Measurements from ENCODE around the gene KRT8.

The KRT8 gene

GRCh38 chr12:52848661-52849255 is 56.1 kb downstream of the KRT8 start, which contains the start of gene KRT78:
KRT78 (minus strand) TSS chr12:52848994; CDS start chr12:52848930, 64 bp downstream.
- Histone ChIP-seq H3K9ac (ENCODE audit: low read depth in 1 of 2, low read length in 2 of 2) (no peak within 1 kb of the TSS), H3K27ac (ENCODE audit: low read depth in 2 of 2, low read length in 2 of 2) (no peak within 1 kb of the TSS), H3K4me1 (ENCODE audit: control insufficient read depth in 2 of 2, insufficient read depth in 2 of 2, low read length in 2 of 2) (no peaks in the 10 kb centered on the region), H3K36me3 (ENCODE audit: control insufficient read depth in 2 of 2, insufficient read depth in 2 of 2, low read length in 2 of 2) (no peaks in the 10 kb centered on the region), H3K9me3 (ENCODE audit: control insufficient read depth in 2 of 2, low read length in 2 of 2) (no peaks in the 10 kb centered on the region), H3K27me3 (ENCODE audit: control insufficient read depth in 2 of 2, insufficient read depth in 2 of 2, low read length in 2 of 2) (peaks cover 0 to 4% of the 10 kb centered on the region in 2 donors), H3K4me3 (ENCODE audit: low read length in 2 of 2) (no peak within 1 kb of the TSS)

GRCh38 chr12:52847335-52848102 is 57.4 kb downstream of the KRT8 start:
- Histone ChIP-seq H3K9ac (ENCODE audit: low read depth in 1 of 2, low read length in 2 of 2) (no peak overlapping the region), H3K36me3 (ENCODE audit: control insufficient read depth in 2 of 2, insufficient read depth in 2 of 2, low read length in 2 of 2) (no peaks in the 10 kb centered on the region), H3K4me3 (ENCODE audit: low read length in 2 of 2) (no peak overlapping the region), H3K4me1 (ENCODE audit: control insufficient read depth in 2 of 2, insufficient read depth in 2 of 2, low read length in 2 of 2) (no peaks in the 10 kb centered on the region), H3K27ac (ENCODE audit: low read depth in 2 of 2, low read length in 2 of 2) (no peak overlapping the region), H3K27me3 (ENCODE audit: control insufficient read depth in 2 of 2, insufficient read depth in 2 of 2, low read length in 2 of 2) (no peaks in the 10 kb centered on the region), H3K9me3 (ENCODE audit: control insufficient read depth in 2 of 2, low read length in 2 of 2) (no peaks in the 10 kb centered on the region)

All from mucosa of rectum (tissue), 2 donors.